ENCODE measurements around the gene DDN. TPM values are rescaled to one million over a fixed set of nuclear protein-coding genes. Genes with fewer than 3 reads are reported as not detected.
A peak's percentile ranks its signal among the peaks of the same experiment; 100 is the strongest.

The DDN gene
- total RNA-seq, 4 donors from 2014 or later = 0.19 to 0.40 (median 0.26) TPM

DNA sequence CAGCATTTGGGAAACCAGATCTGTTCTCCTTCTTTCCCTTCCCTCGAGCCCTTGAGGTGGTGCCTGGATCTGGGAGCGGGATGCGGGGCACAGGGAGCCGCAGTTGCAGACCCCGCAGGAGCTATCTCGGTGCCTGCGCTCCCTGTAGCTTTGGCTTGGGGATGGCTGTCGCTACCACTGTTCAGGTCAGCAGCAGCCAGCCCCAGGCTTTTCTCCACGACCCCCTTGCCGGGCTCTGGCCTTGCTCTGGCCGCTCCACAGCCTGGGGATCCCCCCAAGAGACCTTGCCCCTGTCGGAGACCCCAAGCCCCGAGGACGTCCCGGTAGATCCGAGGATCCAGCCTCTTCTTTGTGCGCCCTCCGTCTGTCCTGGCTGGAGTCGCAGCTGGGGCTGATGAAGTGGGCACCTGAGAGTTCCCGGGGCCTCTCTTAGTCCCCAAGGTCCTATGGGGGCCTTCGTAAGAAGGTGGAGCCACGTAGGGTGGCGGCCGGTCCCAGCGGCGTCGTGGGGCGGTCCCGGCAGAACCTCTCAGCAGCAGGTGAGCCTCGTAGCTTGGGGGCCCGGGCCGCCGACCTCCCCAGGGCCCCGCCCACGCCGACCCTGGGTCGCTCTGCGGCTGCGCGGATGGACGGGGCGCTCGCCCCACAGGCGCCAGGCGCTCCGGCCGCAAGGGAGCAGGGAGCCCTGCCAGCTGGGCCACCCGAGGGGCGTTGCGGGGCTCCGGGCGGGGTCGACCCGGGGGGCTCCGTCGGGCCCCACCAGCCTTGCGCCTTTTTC lies 1.3 kb downstream of the DDN start:
- Histone ChIP-seq H3K36me3 (peaks cover 8 to 27% (median 18%) of the 10 kb centered on the region in 3 donors), H3K27ac (no peak overlapping the region), H3K4me3 (peak overlapping the region; percentile 36 to 66 (median 46)), H3K9me3 (no peaks in the 10 kb centered on the region), H3K27me3 (peaks cover 0 to 100% (median 7%) of the 10 kb centered on the region in 4 donors), H3K4me1 (peaks cover 32 to 55% (median 35%) of the 10 kb centered on the region in 3 donors)
- intact Hi-C loops (cut with DNase I) = no loop called here
- WGBS, 2 donors = 0 to 13% methylated on average over 3 of the region's 57 CpGs
- TF ChIP-seq POLR2A (IDR thresholded peaks at IDR 0.05) = peak in 1 of 4 donors; percentile 24
- TF ChIP-seq, protein P1, sequence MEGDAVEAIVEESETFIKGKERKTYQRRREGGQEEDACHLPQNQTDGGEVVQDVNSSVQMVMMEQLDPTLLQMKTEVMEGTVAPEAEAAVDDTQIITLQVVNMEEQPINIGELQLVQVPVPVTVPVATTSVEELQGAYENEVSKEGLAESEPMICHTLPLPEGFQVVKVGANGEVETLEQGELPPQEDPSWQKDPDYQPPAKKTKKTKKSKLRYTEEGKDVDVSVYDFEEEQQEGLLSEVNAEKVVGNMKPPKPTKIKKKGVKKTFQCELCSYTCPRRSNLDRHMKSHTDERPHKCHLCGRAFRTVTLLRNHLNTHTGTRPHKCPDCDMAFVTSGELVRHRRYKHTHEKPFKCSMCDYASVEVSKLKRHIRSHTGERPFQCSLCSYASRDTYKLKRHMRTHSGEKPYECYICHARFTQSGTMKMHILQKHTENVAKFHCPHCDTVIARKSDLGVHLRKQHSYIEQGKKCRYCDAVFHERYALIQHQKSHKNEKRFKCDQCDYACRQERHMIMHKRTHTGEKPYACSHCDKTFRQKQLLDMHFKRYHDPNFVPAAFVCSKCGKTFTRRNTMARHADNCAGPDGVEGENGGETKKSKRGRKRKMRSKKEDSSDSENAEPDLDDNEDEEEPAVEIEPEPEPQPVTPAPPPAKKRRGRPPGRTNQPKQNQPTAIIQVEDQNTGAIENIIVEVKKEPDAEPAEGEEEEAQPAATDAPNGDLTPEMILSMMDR (IDR thresholded peaks at IDR 0.05) = no peak
- no peak for DNase-seq

DNA sequence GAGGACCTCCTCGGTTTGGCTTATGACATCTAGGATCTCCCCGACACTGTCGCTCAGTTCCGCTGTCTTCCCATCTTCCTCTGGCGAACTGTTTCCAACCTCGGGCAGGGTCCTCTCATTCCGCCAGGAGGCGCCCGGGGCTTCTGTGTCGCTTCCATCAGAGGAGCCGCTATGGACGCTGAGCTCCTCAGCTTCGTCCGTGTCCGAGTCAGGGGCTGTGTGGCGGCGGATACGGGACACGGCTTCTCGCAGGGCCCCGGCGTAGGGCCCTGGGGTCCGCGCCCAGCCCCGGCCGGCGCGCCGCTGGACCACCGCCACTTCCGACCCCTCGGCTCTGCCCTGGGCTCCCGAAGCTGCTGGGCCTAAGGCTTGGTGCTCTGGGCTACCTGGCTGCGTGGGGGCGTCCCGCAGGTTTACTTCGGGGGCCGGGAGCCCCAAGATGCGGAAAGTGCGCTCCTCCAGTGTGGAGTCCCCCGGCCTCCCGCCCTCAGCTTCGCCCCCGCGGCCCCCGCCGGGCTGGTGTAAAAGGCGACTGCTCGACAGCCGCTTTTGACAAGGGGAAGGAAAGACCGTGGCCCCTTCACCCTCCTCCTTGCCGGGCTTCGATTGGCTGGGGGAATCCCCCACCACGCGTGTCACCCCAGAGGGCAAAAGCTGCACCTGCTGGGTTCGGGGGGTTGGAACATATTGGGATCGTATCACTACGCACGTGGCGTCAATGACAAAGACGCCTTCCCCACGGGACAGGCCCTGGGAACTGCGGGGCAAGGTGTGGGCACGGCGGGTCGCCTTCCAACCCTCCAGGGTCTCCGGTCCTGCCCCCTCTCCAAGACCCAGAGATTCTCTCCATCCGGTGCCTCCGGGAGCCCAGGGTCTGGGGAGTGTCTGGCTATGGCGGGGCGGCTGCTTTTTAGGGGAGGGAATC lies 2.1 kb downstream of the DDN start:
- peaks cover 0 to 100% (median 7%) of the 10 kb centered on the region in 4 donors for H3K27me3 ChIP-seq
- no peak overlapping the region for H3K27ac ChIP-seq
- H3K4me3 ChIP-seq = peak overlapping the region; percentile 27 to 66 (median 42)
- no peak for DNase-seq
- H3K36me3 ChIP-seq = peaks cover 8 to 18% (median 9%) of the 10 kb centered on the region in 3 donors
- 8 to 13% methylated on average over 10 to 14 of the region's 71 CpGs for WGBS, 2 donors
- TF ChIP-seq, protein P1 (IDR thresholded peaks at IDR 0.05) = peak; percentile 55 to 71 (median 66)
- no peak for TF ChIP-seq POLR2A (IDR thresholded peaks at IDR 0.05)
- no peaks in the 10 kb centered on the region for H3K9me3 ChIP-seq
- intact Hi-C loops (cut with DNase I) = no loop called here
- peaks cover 32 to 55% (median 35%) of the 10 kb centered on the region in 3 donors for H3K4me1 ChIP-seq

DNA sequence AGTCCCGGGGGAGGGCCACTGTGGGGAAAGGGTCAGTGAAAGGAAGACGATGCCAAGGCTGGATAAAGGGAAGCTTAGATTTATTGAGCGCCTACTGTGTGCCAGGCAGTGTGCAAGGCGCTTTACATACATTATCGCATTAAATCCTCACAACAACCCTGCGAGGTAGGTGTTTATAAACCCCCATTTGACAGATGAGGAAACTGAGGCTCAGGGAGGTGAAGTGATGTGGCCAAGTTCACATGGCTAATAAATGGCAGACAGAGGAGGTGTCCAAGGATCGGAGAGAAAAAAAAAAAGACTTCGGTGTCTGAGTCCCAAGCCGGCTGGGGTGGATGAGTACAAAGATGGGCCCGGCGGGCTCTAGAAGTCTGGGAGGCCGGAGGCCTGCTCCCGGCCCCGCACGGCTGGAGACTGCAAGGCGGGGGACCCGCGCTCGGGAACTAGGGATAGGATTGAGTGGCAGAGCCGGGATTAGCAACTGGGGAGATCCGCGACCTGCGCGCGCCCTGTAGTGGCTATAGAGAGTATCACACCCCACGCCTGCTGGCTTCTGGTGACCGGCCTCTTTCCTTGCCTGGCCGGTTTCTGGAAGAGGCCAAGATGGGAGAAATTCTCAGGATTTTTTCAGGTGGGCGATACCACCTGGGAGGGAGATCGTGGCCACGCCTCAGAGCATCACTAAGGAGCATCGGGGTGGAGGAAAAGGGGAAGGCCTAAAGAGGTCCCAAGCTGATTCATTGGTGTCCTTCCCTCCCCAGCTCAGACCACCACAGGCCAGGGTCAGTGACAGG lies 3.9 kb downstream of the DDN start:
- H3K27me3 ChIP-seq = peaks cover 0 to 100% (median 7%) of the 10 kb centered on the region in 4 donors
- no peak overlapping the region for H3K27ac ChIP-seq
- intact Hi-C loops (cut with DNase I) = no loop called here
- peaks cover 0 to under 1% (median 0%) of the 10 kb centered on the region in 3 donors for H3K36me3 ChIP-seq
- H3K4me3 ChIP-seq = peak overlapping the region in 3 of 4 donors; percentile 24 to 56 (median 31)
- DNase-seq = no peak
- WGBS, 2 donors = 7 to 8% methylated on average over 28 to 32 of the region's 32 CpGs
- TF ChIP-seq, protein P1 (IDR thresholded peaks at IDR 0.05) = peak; percentile 82 to 88 (median 84)
- no peak for TF ChIP-seq POLR2A (IDR thresholded peaks at IDR 0.05)
- peaks cover 32 to 54% (median 35%) of the 10 kb centered on the region in 3 donors for H3K4me1 ChIP-seq
- no peaks in the 10 kb centered on the region for H3K9me3 ChIP-seq

DNA sequence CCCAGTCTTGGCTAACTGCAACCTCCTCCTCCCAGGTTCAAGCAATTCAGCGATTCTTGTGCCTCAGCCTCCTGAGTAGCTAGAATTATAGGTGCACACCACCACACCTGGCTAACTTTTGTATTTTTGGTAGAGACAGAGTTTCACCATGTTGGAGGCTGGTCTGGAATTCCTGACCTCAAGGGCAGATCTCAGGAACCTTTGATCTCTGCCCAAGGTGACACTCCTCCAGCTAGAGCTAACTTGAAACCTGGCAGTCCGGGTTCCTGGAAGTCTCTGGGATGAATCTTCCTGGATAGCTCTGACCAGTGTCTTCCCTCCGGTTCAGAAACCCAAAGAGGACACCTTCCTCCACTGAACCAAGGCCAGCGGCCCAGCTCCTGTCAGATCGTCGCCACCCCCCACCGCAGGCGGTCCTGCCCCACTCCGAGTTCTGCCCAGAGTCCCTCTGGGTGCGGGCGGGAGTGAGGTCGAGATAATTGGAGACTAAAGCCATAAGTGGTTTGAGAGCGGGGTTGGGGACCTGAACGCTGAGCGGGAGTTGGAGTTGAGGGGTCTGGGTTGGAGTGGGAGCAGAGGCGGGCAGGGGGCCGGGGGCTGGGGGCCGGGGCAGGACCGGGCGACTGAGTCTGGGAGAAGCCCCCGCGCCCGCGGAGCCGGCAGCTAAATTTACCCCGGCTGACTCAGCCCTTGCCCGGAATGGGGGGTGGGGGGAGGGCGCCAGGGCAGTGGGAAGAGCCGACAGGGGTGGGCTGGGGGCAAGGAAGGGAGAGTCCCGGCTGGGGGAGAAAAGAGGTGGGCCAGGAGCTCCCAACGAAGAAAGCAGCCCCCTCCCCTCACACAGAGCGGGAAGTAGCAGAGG lies 4.7 kb downstream of the DDN start:
- no peak for TF ChIP-seq POLR2A (IDR thresholded peaks at IDR 0.05)
- TF ChIP-seq, protein P1 (IDR thresholded peaks at IDR 0.05) = no peak
- intact Hi-C loops (cut with DNase I) = no loop called here
- peaks cover 0 to 100% (median 7%) of the 10 kb centered on the region in 4 donors for H3K27me3 ChIP-seq

More for the DNA sequence above, 4.7 kb downstream of the DDN start:
- DNase-seq = no peak
- H3K27ac ChIP-seq = no peak overlapping the region
- no peak overlapping the region for H3K4me3 ChIP-seq
- no peaks in the 10 kb centered on the region for H3K36me3 ChIP-seq
- H3K4me1 ChIP-seq = peaks cover 25 to 46% (median 28%) of the 10 kb centered on the region in 3 donors
- 39 to 40% methylated on average over 5 to 10 of the region's 32 CpGs for WGBS, 2 donors
- no peaks in the 10 kb centered on the region for H3K9me3 ChIP-seq

Data from esophagus squamous epithelium (tissue), 5 donors.